Erythroblast (primary cell): ENCODE data around the gene CMTM2.

ENCODE experiments used
- GATA1 ChIP-seq: IDR thresholded peaks from 2 replicates; pipeline ENCODE4 v1.6.1; 2011; ENCODE audit warnings: low read depth, mild to moderate bottlenecking, control low read depth, low read length, moderate library complexity
- POLR2A ChIP-seq: IDR thresholded peaks from 2 replicates; pipeline ENCODE4 v1.6.1; 2011; ENCODE audit warnings: mild to moderate bottlenecking, low read length

DNA sequence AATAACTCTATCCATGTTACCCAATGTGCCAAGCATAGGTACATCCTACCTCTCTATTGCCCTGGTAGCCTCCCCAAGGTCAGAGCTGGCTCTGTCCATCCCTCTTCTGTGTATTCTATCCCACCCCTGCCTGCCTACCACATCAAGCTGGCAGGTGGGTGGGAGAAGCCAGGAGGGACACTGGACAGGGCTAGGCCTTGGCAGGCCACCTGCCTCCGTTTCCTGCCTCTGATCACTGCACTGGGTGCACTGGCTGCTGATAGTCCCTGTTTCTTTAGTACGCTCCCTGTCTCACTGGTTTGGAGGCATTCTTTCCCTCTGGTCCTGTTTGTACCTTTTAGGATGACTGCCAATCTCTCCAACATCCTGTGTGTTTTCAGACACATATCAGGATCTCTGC is 42.0 kb upstream of the CMTM2 start:
- TF ChIP-seq POLR2A, result no peak
- TF ChIP-seq GATA1, result no peak
